Gastrocnemius medialis (tissue), 4 donors: ENCODE data around the gene CWF19L2.

Source experiments
- CTCF ChIP-seq, 5 experiments: fragments of 450-650 bp in 3 of 5; fragments of 200-600 bp in 2 of 5; sonication (generic) in 2 of 5; IDR thresholded peaks in 4 of 5; conservative IDR thresholded peaks in 1 of 5; 1 replicate in 4 of 5; 2 replicates in 1 of 5; pipeline ENCODE4 v1.5.1; 2016 to 2019; ENCODE audit warnings: antibody characterized with exemption in 5 of 5, mild to moderate bottlenecking in 3 of 5, moderate library complexity in 3 of 5
- POLR2A ChIP-seq, 2 donors: fragments of 450-650 bp; IDR thresholded peaks; one replicate each; pipeline ENCODE4 v1.6.1; 2017; ENCODE audit warnings: antibody characterized with exemption in 2 of 2, mild to moderate bottlenecking in 2 of 2, moderate library complexity in 2 of 2

- no peak for TF ChIP-seq CTCF (IDR thresholded peaks at IDR 0.05 in 4 of 5, conservative IDR thresholded peaks at IDR 0.05 in 1 of 5)
- TF ChIP-seq POLR2A (IDR thresholded peaks at IDR 0.05) = no peak
These were observed 38.4 kb upstream of the CWF19L2 start for GRCh38 chr11:107496011-107496410.
